ENCODE measurements around the gene KCNQ1. TPM values are rescaled to one million over a fixed set of nuclear protein-coding genes. Genes with fewer than 3 reads are reported as not detected.

KCNQ1 gene
- total and polyA plus RNA-seq, 9 of the 15 experiments (the other 6 are each of a cell fraction or from before 2014, with no cell fraction given), result 0.44 TPM; not detected in 8

DNA sequence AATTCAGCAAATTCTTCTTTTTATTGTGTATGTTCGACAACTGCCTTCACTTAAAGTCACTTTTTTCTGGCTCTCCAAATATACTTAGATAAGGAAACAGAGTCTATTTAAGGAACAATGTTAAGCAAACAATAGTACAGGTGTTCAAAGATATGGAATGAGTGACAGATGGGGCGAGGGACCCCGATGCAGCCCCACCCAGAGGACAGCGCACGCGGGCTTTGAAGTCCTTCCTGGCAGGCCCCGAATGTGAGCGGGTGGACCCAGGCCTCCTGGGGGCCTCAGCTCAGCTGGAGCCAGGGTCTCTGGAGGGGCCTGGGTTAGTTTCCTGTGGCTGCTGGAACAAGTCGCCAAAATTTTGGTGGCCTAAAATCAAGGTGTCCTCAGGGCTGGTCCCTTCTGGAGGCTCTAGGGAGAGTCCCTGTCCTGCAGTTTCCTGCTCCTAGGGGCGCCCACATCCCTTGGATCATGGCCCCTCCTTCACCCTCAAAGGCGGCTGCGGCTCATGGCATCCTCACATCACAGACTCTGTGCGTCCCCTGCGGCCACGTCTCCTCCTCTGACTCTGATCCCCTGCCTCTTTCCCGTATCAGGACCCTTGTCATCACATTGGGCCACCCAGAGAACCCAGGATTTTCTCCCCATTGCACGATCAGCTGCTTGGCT, 295.6 kb downstream of the KCNQ1 start:
- in situ Hi-C loops (cut with MboI), result no loop called here
- no peaks in the 10 kb centered on the region for H3K9me3 ChIP-seq (replicated peaks; ENCODE audit: control insufficient read depth, insufficient read depth, low read depth, low read length)
- no peak overlapping the region for H3K27ac ChIP-seq (ENCODE audit: extremely low read depth, low read depth, low read length)
- no TSS peak for BruUV-seq (replicated peaks)
- peak overlapping the region; percentile 88 for H2AFZ ChIP-seq (ENCODE audit: low read depth, low read length)
- FAIRE-seq (no peak), DNase-seq (ENCODE audit: extremely low read depth in 1 of 4, low spot score in 3 of 4) (peak; percentile 49 to 57 (median 50)), ATAC-seq (peak; percentile 15; the same call in 2 of the 3 replicates)
- H3K9ac ChIP-seq (ENCODE audit: insufficient read depth in 1 of 2, low read depth in 2 of 2, low read length in 2 of 2), result peak overlapping the region; percentile 23 to 86; a peak in 3 of 4 replicates
- no peaks in the 10 kb centered on the region for H3K79me2 ChIP-seq (ENCODE audit: control insufficient read depth, insufficient read depth, low read length)
- peak overlapping the region; percentile 10; the same call in 1 of the 2 replicates for H3K4me2 ChIP-seq (ENCODE audit: insufficient read depth, low read length)
- ChIA-PET POLR2A (interaction anchor here (0.6 kb wide), 2 partner anchors 16 to 188 kb away, joined by 3 read pairs; no protein-coding TSS in a partner anchor), CTCF (ENCODE audit: low intra/inter-chr PET ratio) (no interaction called here)
- peaks cover 43 to 68% of the 10 kb centered on the region in 2 experiments for H3K4me1 ChIP-seq (replicated peaks in 1 of 2; ENCODE audit: control insufficient read depth in 2 of 2, insufficient read depth in 2 of 2, low read length in 2 of 2)
- H3K27me3 ChIP-seq (ENCODE audit: control insufficient read depth in 2 of 2, insufficient read depth in 2 of 2, low read length in 2 of 2), result no peaks in the 10 kb centered on the region
- H3K9me1 ChIP-seq (ENCODE audit: control insufficient read depth, insufficient read depth, low read length), result no peaks in the 10 kb centered on the region
- intact Hi-C loops (cut with micrococcal nuclease), result no loop called here
- H3K4me3 ChIP-seq, result no peak overlapping the region
- no peaks in the 10 kb centered on the region for H3K36me3 ChIP-seq (ENCODE audit: control insufficient read depth, insufficient read depth, low read length)
- 53% methylated on average over 15 of the region's 17 CpGs for WGBS (ENCODE audit: insufficient coverage, low coverage, missing lambda C conversion rate)
- H4K20me1 ChIP-seq (replicated peaks; ENCODE audit: control insufficient read depth, insufficient read depth, low read length), result no peaks in the 10 kb centered on the region
- TF ChIP-seq ELK1 (CRISPR knock-in tag; IDR thresholded peaks at IDR 0.05) (no peak), KLF6 (CRISPR knock-in tag; IDR thresholded peaks at IDR 0.05; ENCODE audit: borderline replicate concordance) (no peak), TAL1 (IDR thresholded peaks at IDR 0.05) (0 out of 2 replicates have a peak, but pooled peaks have one; percentile 37), ZNF551 (CRISPR knock-in tag; IDR thresholded peaks at IDR 0.05) (no peak), MTA3 (IDR thresholded peaks at IDR 0.05; ENCODE audit: borderline replicate concordance) (no peak), ZBTB7A (IDR thresholded peaks at IDR 0.05; ENCODE audit: borderline replicate concordance, control insufficient read depth, low read depth, low read length) (peak; percentile 72), CBFA2T2 (conservative IDR thresholded peaks at IDR 0.05) (peak; percentile 26; the same call in 1 of the 2 replicates), SMAD4 (CRISPR knock-in tag; conservative IDR thresholded peaks at IDR 0.05) (no peak), SOX6 (IDR thresholded peaks at IDR 0.05) (peak; percentile 88), PKNOX1 (IDR thresholded peaks at IDR 0.05) (peak; percentile 82), ZNF184 (CRISPR knock-in tag; IDR thresholded peaks at IDR 0.05) (no peak), RAD21 (CRISPR knock-in tag; conservative IDR thresholded peaks at IDR 0.05 in 1 of 2, IDR thresholded peaks at IDR 0.05 in 1 of 2) (no peak), POU5F1 (IDR thresholded peaks at IDR 0.05; ENCODE audit: borderline replicate concordance, low read depth, low read length, partially characterized antibody) (no peak), ZNF79 (CRISPR knock-in tag; IDR thresholded peaks at IDR 0.05; ENCODE audit: low read depth) (no peak), CC2D1A (IDR thresholded peaks at IDR 0.05) (no peak), MCM2 (IDR thresholded peaks at IDR 0.05; ENCODE audit: low read depth) (no peak), CBFA2T3 (IDR thresholded peaks at IDR 0.05) (peak; percentile 51), ZNF77 (CRISPR knock-in tag; IDR thresholded peaks at IDR 0.05) (no peak), NUFIP1 (IDR thresholded peaks at IDR 0.05; ENCODE audit: partially characterized antibody) (no peak)
- TF ChIP-seq, protein P1, sequence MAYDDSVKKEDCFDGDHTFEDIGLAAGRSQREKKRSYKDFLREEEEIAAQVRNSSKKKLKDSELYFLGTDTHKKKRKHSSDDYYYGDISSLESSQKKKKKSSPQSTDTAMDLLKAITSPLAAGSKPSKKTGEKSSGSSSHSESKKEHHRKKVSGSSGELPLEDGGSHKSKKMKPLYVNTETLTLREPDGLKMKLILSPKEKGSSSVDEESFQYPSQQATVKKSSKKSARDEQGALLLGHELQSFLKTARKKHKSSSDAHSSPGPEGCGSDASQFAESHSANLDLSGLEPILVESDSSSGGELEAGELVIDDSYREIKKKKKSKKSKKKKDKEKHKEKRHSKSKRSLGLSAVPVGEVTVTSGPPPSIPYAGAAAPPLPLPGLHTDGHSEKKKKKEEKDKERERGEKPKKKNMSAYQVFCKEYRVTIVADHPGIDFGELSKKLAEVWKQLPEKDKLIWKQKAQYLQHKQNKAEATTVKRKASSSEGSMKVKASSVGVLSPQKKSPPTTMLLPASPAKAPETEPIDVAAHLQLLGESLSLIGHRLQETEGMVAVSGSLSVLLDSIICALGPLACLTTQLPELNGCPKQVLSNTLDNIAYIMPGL (CRISPR knock-in tag; IDR thresholded peaks at IDR 0.05), result no peak
